NB4 (cell line): Measurements from ENCODE around the gene ALPP.
"Not testable (repeated sequence)": the region's sequence is repeated elsewhere in the genome, so short reads cannot be mapped to it uniquely, and the experiment has no call there.

Source experiments
- DNase-seq: peaks from one replicate; pipeline ENCODE4 v3.0.0; 2010; ENCODE audit warnings: low read depth
- H3K4me3 ChIP-seq: one replicate; pipeline ENCODE4 v1.5.1; 2011; ENCODE audit warnings: mild to moderate bottlenecking, low read depth, low read length, moderate library complexity
- CTCF ChIP-seq: IDR thresholded peaks from one replicate; pipeline ENCODE4 v1.5.1; 2012; ENCODE audit warnings: low read depth, low read length
- MAX ChIP-seq: IDR thresholded peaks from 2 replicates; pipeline ENCODE4 v1.6.1; 2011; ENCODE audit warnings: low read depth, low read length
- MYC ChIP-seq: IDR thresholded peaks from 2 replicates; pipeline ENCODE4 v1.6.1; 2011; ENCODE audit warnings: low read depth, low read length
- POLR2A ChIP-seq: IDR thresholded peaks from 2 replicates; pipeline ENCODE4 v1.6.1; 2011; ENCODE audit warnings: mild to moderate bottlenecking; ENCODE audit not compliant: insufficient read length; ENCODE audit errors: extremely low read depth

Gene ALPP

GRCh38 chr2:232421189-232421785, 42.7 kb downstream of the ALPP start:
- no peak for TF ChIP-seq MYC
- TF ChIP-seq MAX = no peak
- no peak for TF ChIP-seq POLR2A
- TF ChIP-seq CTCF = no peak
- no peak for DNase-seq
- H3K4me3 ChIP-seq = no peak overlapping the region

- no peak for TF ChIP-seq POLR2A
- TF ChIP-seq MAX = no peak
- no peak for TF ChIP-seq CTCF
- TF ChIP-seq MYC = no peak
- no peak overlapping the region for H3K4me3 ChIP-seq
- DNase-seq = no peak
These were observed 43.5 kb downstream of the ALPP start for GRCh38 chr2:232422051-232422450.

GRCh38 chr2:232422996-232423395, 44.4 kb downstream of the ALPP start:
- not testable (repeated sequence) for H3K4me3 ChIP-seq, DNase-seq

GRCh38 chr2:232423407-232423806, 44.9 kb downstream of the ALPP start:
- H3K4me3 ChIP-seq, DNase-seq: not testable (repeated sequence)

GRCh38 chr2:232431705-232432590, 53.4 kb downstream of the ALPP start:
- no peak for TF ChIP-seq MYC
- no peak for TF ChIP-seq MAX
- TF ChIP-seq POLR2A = no peak
- DNase-seq = no peak
- H3K4me3 ChIP-seq = no peak overlapping the region
